ENCODE data around the gene RALB.

Gene RALB

GRCh38 chr2:120338015-120338414, 85.4 kb downstream of the RALB start:
- DNase-seq (ENCODE audit: low read depth in 2 of 2): no peak

- DNase-seq (ENCODE audit: low read depth in 2 of 2): no peak
These were observed 89.3 kb downstream of the RALB start for GRCh38 chr2:120341977-120342376.

GRCh38 chr2:120342446-120342845, 89.8 kb downstream of the RALB start:
- no peak for DNase-seq (ENCODE audit: low read depth in 2 of 2)

GRCh38 chr2:120343100-120343432, 90.4 kb downstream of the RALB start:
- DNase-seq (ENCODE audit: low read depth in 2 of 2): no peak

GRCh38 chr2:120343433-120344105, 90.9 kb downstream of the RALB start:
- peak; percentile 28 to 61 for DNase-seq (ENCODE audit: low read depth in 2 of 2)
